IMR-90 (cell line): ENCODE measurements around the gene NRP2. TPM values are rescaled to one million over a fixed set of nuclear protein-coding genes. Genes with fewer than 3 reads are reported as not detected.

Experiments used
- ATAC-seq: fragments of 200-7000 bp; cut with Tn5 transposase; 2 replicates; pipeline ENCODE4 v1.9.1; 2020; ENCODE audit warnings: low read depth, mild to moderate bottlenecking, moderate library complexity
- BruUV-seq: library from RNA; stranded (reverse); fragments of 400-500 nt; replicated peaks from 2 replicates; lab custom pipeline; 2021; lab: Mats Ljungman, UMichigan
- CTCF ChIA-PET: fragments of 300-600 bp; formaldehyde crosslinking; extraction: SDS; loops from one replicate; lab custom pipeline; 2021; ENCODE audit warnings: antibody characterized with exemption; lab: Yijun Ruan, JAX
- POLR2A ChIA-PET: fragments of 300-600 bp; sonication (Branson Sonifier 250); formaldehyde crosslinking; loops from one replicate; lab custom pipeline; 2022; ENCODE audit warnings: antibody characterized with exemption; ENCODE audit not compliant: unreplicated experiment; lab: Charles Lee
- DNase-seq: peaks from one replicate; pipeline ENCODE4 v3.0.0; 2013
- H2AFZ ChIP-seq: replicated peaks from 2 replicates; pipeline ENCODE3; 2013; ENCODE audit warnings: low read length, mild to moderate bottlenecking; ENCODE audit not compliant: poor library complexity
- H2AK5ac ChIP-seq: 2 replicates; pipeline ENCODE4 v1.6.1; 2013; ENCODE audit warnings: low read depth, low read length, inconsistent platforms
- H2AK9ac ChIP-seq: replicated peaks from 2 replicates; pipeline ENCODE3; 2013; ENCODE audit warnings: mild to moderate bottlenecking, low read depth, low read length, moderate library complexity; ENCODE audit not compliant: poor library complexity
- H2BK120ac ChIP-seq: 2 replicates; pipeline ENCODE4 v1.6.1; 2013; ENCODE audit warnings: low read depth, low read length, inconsistent platforms
- H2BK15ac ChIP-seq: 3 replicates; pipeline ENCODE4 v1.6.1; 2013; ENCODE audit warnings: low read depth, low read length, inconsistent platforms
- H2BK20ac ChIP-seq: 2 replicates; pipeline ENCODE4 v1.6.1; 2013; ENCODE audit warnings: low read depth, mild to moderate bottlenecking, inconsistent platforms, low read length, moderate library complexity
- H2BK5ac ChIP-seq: 2 replicates; pipeline ENCODE4 v1.6.1; 2013; ENCODE audit warnings: mild to moderate bottlenecking, low read depth, low read length, inconsistent platforms; ENCODE audit not compliant: poor library complexity, severe bottlenecking
- H3K14ac ChIP-seq: replicated peaks from 2 replicates; pipeline ENCODE4 v1.6.1; 2013; ENCODE audit warnings: low read depth, low read length, inconsistent platforms
- H3K18ac ChIP-seq: 2 replicates; pipeline ENCODE4 v1.6.1; 2013; ENCODE audit warnings: low read depth, low read length, control low read depth
- H3K23ac ChIP-seq: 2 replicates; pipeline ENCODE4 v1.6.1; 2013; ENCODE audit warnings: low read depth, low read length, inconsistent platforms
- H3K27ac ChIP-seq: 2 replicates; pipeline ENCODE4 v1.5.1; 2013; ENCODE audit warnings: mild to moderate bottlenecking, control low read depth, low read length; ENCODE audit not compliant: insufficient read depth
- H3K27me3 ChIP-seq: 2 replicates; pipeline ENCODE4 v1.6.1; 2013; ENCODE audit warnings: low read length; ENCODE audit not compliant: control insufficient read depth, insufficient read depth
- H3K36me3 ChIP-seq: 2 replicates; pipeline ENCODE4 v1.6.1; 2013; ENCODE audit warnings: low read length, mixed read lengths; ENCODE audit not compliant: control insufficient read depth, insufficient read depth
- H3K4ac ChIP-seq: 2 replicates; pipeline ENCODE4 v1.6.1; 2013; ENCODE audit warnings: low read depth, low read length, inconsistent platforms
- H3K4me1 ChIP-seq: 2 replicates; pipeline ENCODE4 v1.6.1; 2013; ENCODE audit warnings: low read length, mixed read lengths; ENCODE audit not compliant: control insufficient read depth, insufficient read depth
- H3K4me2 ChIP-seq: 2 replicates; pipeline ENCODE4 v1.6.1; 2013; ENCODE audit warnings: low read depth, mild to moderate bottlenecking, control low read depth, low read length, moderate library complexity
- H3K4me3 ChIP-seq: 2 replicates; pipeline ENCODE4 v1.5.1; 2013; ENCODE audit warnings: low read depth, mild to moderate bottlenecking, control low read depth, low read length, moderate library complexity; ENCODE audit not compliant: insufficient read depth
- H3K56ac ChIP-seq: 2 replicates; pipeline ENCODE4 v1.6.1; 2013; ENCODE audit warnings: low read length, inconsistent platforms; ENCODE audit not compliant: insufficient read depth; ENCODE audit errors: extremely low read depth
- H3K79me1 ChIP-seq, 2 experiments: 2 replicates each; pipeline ENCODE4 v1.6.1; 2013; ENCODE audit warnings: low read length in 2 of 2, inconsistent platforms in 1 of 2, low read depth in 1 of 2
- H3K9ac ChIP-seq: 2 replicates; pipeline ENCODE4 v1.6.1; 2013; ENCODE audit warnings: low read depth, low read length, control low read depth
- H3K9me1 ChIP-seq: 2 replicates; pipeline ENCODE4 v1.6.1; 2013; ENCODE audit warnings: low read length, inconsistent platforms; ENCODE audit not compliant: insufficient read depth
- H3K9me3 ChIP-seq: 2 replicates; pipeline ENCODE4 v1.6.1; 2013; ENCODE audit warnings: low read length; ENCODE audit not compliant: control insufficient read depth, insufficient read depth
- H4K20me1 ChIP-seq: 2 replicates; pipeline ENCODE4 v1.6.1; 2013; ENCODE audit warnings: low read length, inconsistent platforms; ENCODE audit not compliant: insufficient read depth
- H4K5ac ChIP-seq: 2 replicates; pipeline ENCODE4 v1.6.1; 2013; ENCODE audit warnings: mild to moderate bottlenecking, low read depth, low read length, control low read depth
- H4K8ac ChIP-seq, 2 experiments: 2 replicates each; pipeline ENCODE4 v1.6.1; 2013; ENCODE audit warnings: low read depth in 2 of 2, low read length in 2 of 2, control low read depth in 1 of 2, inconsistent platforms in 1 of 2
- H4K91ac ChIP-seq: 2 replicates; pipeline ENCODE4 v1.6.1; 2013; ENCODE audit warnings: low read depth, low read length, inconsistent platforms; ENCODE audit not compliant: insufficient read depth
- BHLHE40 ChIP-seq: fragments of 150-350 bp; IDR thresholded peaks from 2 replicates; pipeline ENCODE4 v1.6.1; 2016; ENCODE audit warnings: mild to moderate bottlenecking, low read depth, low read length
- CEBPB ChIP-seq: IDR thresholded peaks from 2 replicates; pipeline ENCODE4 v1.6.1; 2012; ENCODE audit warnings: low read depth, low read length, improper control_type of control experiment
- CHD1 ChIP-seq: IDR thresholded peaks from 2 replicates; pipeline ENCODE4 v1.6.1; 2012; ENCODE audit warnings: low read depth, low read length, improper control_type of control experiment
- CTCF ChIP-seq: conservative IDR thresholded peaks from 2 replicates; pipeline ENCODE4 v1.5.1; 2012; ENCODE audit warnings: mild to moderate bottlenecking, low read depth, low read length, improper control_type of control experiment
- ELK1 ChIP-seq: fragments of 150-350 bp; IDR thresholded peaks from 2 replicates; pipeline ENCODE4 v1.6.1; 2016; ENCODE audit warnings: low read depth, mild to moderate bottlenecking, low read length, moderate library complexity, borderline replicate concordance
- FOS ChIP-seq: fragments of 150-350 bp; IDR thresholded peaks from 2 replicates; pipeline ENCODE4 v1.6.1; 2016; ENCODE audit warnings: low read depth, low read length
- MAFK ChIP-seq: IDR thresholded peaks from 2 replicates; pipeline ENCODE4 v1.6.1; 2012; ENCODE audit warnings: low read depth, low read length, improper control_type of control experiment
- MAZ ChIP-seq: IDR thresholded peaks from 2 replicates; pipeline ENCODE4 v1.6.1; 2012; ENCODE audit warnings: low read depth, mild to moderate bottlenecking, low read length, improper control_type of control experiment, moderate library complexity, borderline replicate concordance
- MXI1 ChIP-seq: IDR thresholded peaks from 2 replicates; pipeline ENCODE4 v1.6.1; 2012; ENCODE audit warnings: low read depth, mild to moderate bottlenecking, low read length, moderate library complexity, borderline replicate concordance
- NFE2L2 ChIP-seq: fragments of 150-350 bp; IDR thresholded peaks from 2 replicates; pipeline ENCODE4 v1.6.1; 2016; ENCODE audit warnings: low read depth, mild to moderate bottlenecking, low read length
- RAD21 ChIP-seq: IDR thresholded peaks from 2 replicates; pipeline ENCODE4 v1.6.1; 2012; ENCODE audit warnings: low read length, improper control_type of control experiment
- RCOR1 ChIP-seq: IDR thresholded peaks from 2 replicates; pipeline ENCODE4 v1.6.1; 2012; ENCODE audit warnings: mild to moderate bottlenecking, low read length, improper control_type of control experiment; ENCODE audit not compliant: insufficient replicate concordance
- RFX5 ChIP-seq: IDR thresholded peaks from 2 replicates; pipeline ENCODE4 v1.8.0; 2012; ENCODE audit warnings: low read depth, mild to moderate bottlenecking, low read length, moderate library complexity
- SMC3 ChIP-seq: fragments of 150-350 bp; IDR thresholded peaks from 2 replicates; pipeline ENCODE4 v1.6.1; 2016; ENCODE audit warnings: low read depth, mild to moderate bottlenecking, antibody characterized with exemption, low read length, moderate library complexity
- USF2 ChIP-seq: fragments of 150-350 bp; IDR thresholded peaks from 2 replicates; pipeline ENCODE4 v1.6.1; 2017; ENCODE audit warnings: mild to moderate bottlenecking, antibody characterized with exemption, low read length, low read depth
- WGBS, 2 experiments: methylation state at CpG; one replicate each; pipeline versions ENCODE4 v1.1.5 to v1.1.7; 2013; ENCODE audit warnings: missing lambda C conversion rate in 2 of 2; ENCODE audit not compliant: insufficient read length in 1 of 2; ENCODE audit errors: extremely low coverage in 2 of 2; 5-methylcytosine and 5-hydroxymethylcytosine counted together
- dilution Hi-C: fragments of 300-500 bp; cut with HindIII; formaldehyde crosslinking; loops from one replicate; pipeline ENCODE4 v1.14.3; 2018; ENCODE audit warnings: low sequenced_read_pairs; ENCODE audit not compliant: unreplicated experiment
- in situ Hi-C: fragments of 300-500 bp; cut with MboI; formaldehyde crosslinking; loops from 3 replicates; pipeline ENCODE4 v1.14.3; 2019; ENCODE audit warnings: low sequenced_read_pairs, inconsistent platforms, mixed read lengths
- intact Hi-C: fragments of 100-400 bp; cut with micrococcal nuclease; formaldehyde crosslinking; loops from 2 replicates; pipeline ENCODE4 v1.10.0; 2022
- polyA plus RNA-seq, 3 experiments: library from polyadenylated mRNA; depleted of rRNA; stranded (reverse); fragments of >200 nt; gene quantifications; 2 replicates each; pipeline ENCODE4 v1.2.3, GENCODE V29; 2012; ENCODE audit warnings: low replicate concordance in 1 of 3
- total RNA-seq: library from RNA; depleted of rRNA; stranded (reverse); fragments of >200 nt; gene quantifications from 2 replicates; pipeline ENCODE4 v1.2.3, GENCODE V29; 2012

Gene NRP2
- total and polyA plus RNA-seq, 2 of the 4 experiments (the other 2 are of a cell fraction), result 46.4 to 51.3 TPM

- POLR2A ChIA-PET, result interaction anchor here (0.6 kb wide), 1 partner anchor 1142 kb away, joined by 4 read pairs; no protein-coding TSS in a partner anchor
- no peaks in the 10 kb centered on the region for H3K27me3 ChIP-seq
- dilution Hi-C loops, result no loop called here
- no peak for TF ChIP-seq MAFK
- no peak for TF ChIP-seq SMC3
- no peak for TF ChIP-seq CEBPB
- no peak for TF ChIP-seq NFE2L2
- no peak for TF ChIP-seq CHD1
- no peak for TF ChIP-seq MAZ
- TF ChIP-seq USF2, result no peak
- TF ChIP-seq RAD21, result no peak
- TF ChIP-seq RFX5, result no peak
- TF ChIP-seq ELK1, result no peak
- TF ChIP-seq CTCF, result no peak
- TF ChIP-seq FOS, result no peak
- no peak for TF ChIP-seq RCOR1
- TF ChIP-seq MXI1, result no peak
- TF ChIP-seq BHLHE40, result no peak
Observed at GRCh38 chr2:205678541-205679142, 3.7 kb upstream of the NRP2 start.

More at GRCh38 chr2:205678541-205679142, 3.7 kb upstream of the NRP2 start:
- DNase-seq (no peak), ATAC-seq (no peak)
- H3K18ac ChIP-seq, result no peak overlapping the region
- H3K9me3 ChIP-seq, result no peaks in the 10 kb centered on the region
- H3K4me2 ChIP-seq, result no peak overlapping the region
- no TSS peak for BruUV-seq
- no peaks in the 10 kb centered on the region for H4K20me1 ChIP-seq
- no peak overlapping the region for H3K9ac ChIP-seq
- no peak overlapping the region for H2BK20ac ChIP-seq
- no peak overlapping the region for H2AFZ ChIP-seq
- H2BK5ac ChIP-seq, result no peak overlapping the region
- 100% methylated on average over 1 of the region's 9 CpGs; no CpG with 5 or more reads in 1 of the 2 experiments for WGBS, 2 experiments
- H3K9me1 ChIP-seq, result 0 out of 2 replicates have a peak, but pooled peaks cover 4% of the 10 kb centered on the region
- no peak overlapping the region for H3K14ac ChIP-seq
- H3K36me3 ChIP-seq, result no peaks in the 10 kb centered on the region
- H2BK15ac ChIP-seq, result no peak overlapping the region
- no peak overlapping the region for H2AK9ac ChIP-seq
- H3K4me1 ChIP-seq, result peaks cover 4% of the 10 kb centered on the region
- no peak overlapping the region for H4K8ac ChIP-seq
- in situ Hi-C loops (loop anchor here (5.0 to 25.0 kb wide), 6 partner anchors 354 to 1414 kb away; partner anchors contain the start of gene PARD3B), intact Hi-C loops (loop anchor here (5.0 to 10.0 kb wide), 4 partner anchors 154 to 501 kb away; no protein-coding TSS in a partner anchor)
- CTCF ChIA-PET, result interaction anchor here (0.5 to 1.0 kb wide), 3 partner anchors 793 to 1418 kb away, joined by 3 to 5 read pairs (median 3); no protein-coding TSS in a partner anchor
- H3K56ac ChIP-seq, result no peak overlapping the region
- peaks cover 3 to 7% of the 10 kb centered on the region in 2 experiments; a peak in 2 of 4 replicates for H3K79me1 ChIP-seq
- H4K5ac ChIP-seq, result no peak overlapping the region
- no peak overlapping the region for H3K4ac ChIP-seq
- no peak overlapping the region for H3K27ac ChIP-seq
- H4K91ac ChIP-seq, result no peak overlapping the region
- no peak overlapping the region for H3K4me3 ChIP-seq
- H3K23ac ChIP-seq, result no peak overlapping the region
- H2AK5ac ChIP-seq, result no peak overlapping the region
- H2BK120ac ChIP-seq, result no peak overlapping the region
